Activated T-helper 17 cell treated with anti-CD3 and anti-CD28 coated beads, Interleukin-2, amount 50 U/mL, for 72 hours (primary cell): Measurements from ENCODE around the gene PHPT1. TPM values are rescaled to one million over a fixed set of nuclear protein-coding genes. Genes with fewer than 3 reads are reported as not detected.
"Not testable (repeated sequence)": the region's sequence is repeated elsewhere in the genome, so short reads cannot be mapped to it uniquely, and the experiment has no call there.

ENCODE experiments used
- ATAC-seq: fragments of 150-1000 bp; cut with Tn5 transposase; replicated peaks from 2 replicates; pipeline ENCODE4 v1.10.0; 2021; ENCODE audit warnings: mild to moderate bottlenecking, moderate library complexity
- H3K27ac Mint-ChIP-seq: one replicate; pipeline ENCODE4 v1.8.0; 2022; ENCODE audit warnings: mixed read lengths
- H3K27me3 Mint-ChIP-seq: one replicate; pipeline ENCODE4 v1.8.0; 2022; ENCODE audit warnings: mixed read lengths
- H3K36me3 Mint-ChIP-seq: one replicate; pipeline ENCODE4 v1.8.0; 2022; ENCODE audit warnings: low read depth, mild to moderate bottlenecking, mixed read lengths
- H3K4me1 Mint-ChIP-seq: one replicate; pipeline ENCODE4 v1.8.0; 2022; ENCODE audit warnings: mixed read lengths
- H3K4me3 Mint-ChIP-seq: one replicate; pipeline ENCODE4 v1.8.0; 2022; ENCODE audit warnings: mild to moderate bottlenecking, mixed read lengths
- H3K9me3 Mint-ChIP-seq: one replicate; pipeline ENCODE4 v1.8.0; 2022; ENCODE audit warnings: mixed read lengths
- total RNA-seq, 2 donors: library from RNA; stranded (reverse); gene quantifications; one replicate each; pipeline ENCODE4 v1.2.3, GENCODE V29; 2022

The PHPT1 gene
- 100 to 1,000 TPM; 138 to 194 TPM for total RNA-seq

- Mint-ChIP-seq H3K27me3 (peaks cover 7% of the 10 kb centered on the region), H3K4me3 (peak within 1 kb of the TSS; percentile 91), H3K4me1 (no peaks in the 10 kb centered on the region), H3K36me3 (peaks cover 36% of the 10 kb centered on the region), H3K27ac (peak within 1 kb of the TSS; percentile 79), H3K9me3 (no peaks in the 10 kb centered on the region)
- ATAC-seq, result peak; percentile 93
Observed at GRCh38 chr9:136849038-136849959, at the start of gene PHPT1. Gene PHPT1, plus strand, starts transcription at chr9:136849409. Its CDS starts 22 bp downstream, at chr9:136849431.

GRCh38 chr9:136799854-136800657 lies 49.2 kb upstream of the PHPT1 start:
- no peaks in the 10 kb centered on the region for H3K27me3 Mint-ChIP-seq
- H3K4me1 Mint-ChIP-seq, result no peaks in the 10 kb centered on the region
- peak overlapping the region; percentile 61 for H3K4me3 Mint-ChIP-seq
- ATAC-seq, result peak; percentile 84
- no peak overlapping the region for H3K27ac Mint-ChIP-seq
- H3K9me3 Mint-ChIP-seq, result no peaks in the 10 kb centered on the region
- H3K36me3 Mint-ChIP-seq, result no peaks in the 10 kb centered on the region

GRCh38 chr9:136802321-136802720 lies 46.9 kb upstream of the PHPT1 start:
- no peak for ATAC-seq
- Mint-ChIP-seq H3K9me3 (no peaks in the 10 kb centered on the region), H3K27ac (no peak overlapping the region), H3K36me3 (no peaks in the 10 kb centered on the region), H3K4me1 (no peaks in the 10 kb centered on the region), H3K27me3 (no peaks in the 10 kb centered on the region), H3K4me3 (no peak overlapping the region)

- not testable (repeated sequence) for H3K27me3 Mint-ChIP-seq, ATAC-seq, H3K36me3 Mint-ChIP-seq, H3K27ac Mint-ChIP-seq, H3K4me1 Mint-ChIP-seq, H3K4me3 Mint-ChIP-seq, H3K9me3 Mint-ChIP-seq
Observed at GRCh38 chr9:136803009-136803550, 46.1 kb upstream of the PHPT1 start.

- ATAC-seq, result no peak
- H3K4me1 Mint-ChIP-seq, result peaks cover under 1% of the 10 kb centered on the region
- H3K36me3 Mint-ChIP-seq, result peaks cover 3% of the 10 kb centered on the region
- H3K9me3 Mint-ChIP-seq, result no peaks in the 10 kb centered on the region
- H3K4me3 Mint-ChIP-seq, result no peak overlapping the region
- no peak overlapping the region for H3K27ac Mint-ChIP-seq
- H3K27me3 Mint-ChIP-seq, result no peaks in the 10 kb centered on the region
Observed at GRCh38 chr9:136803551-136804508, 45.4 kb upstream of the PHPT1 start.

- Mint-ChIP-seq H3K9me3 (no peaks in the 10 kb centered on the region), H3K4me1 (peaks cover 4% of the 10 kb centered on the region), H3K36me3 (peaks cover 11% of the 10 kb centered on the region), H3K27me3 (no peaks in the 10 kb centered on the region), H3K27ac (no peak overlapping the region), H3K4me3 (no peak overlapping the region)
- no peak for ATAC-seq
Observed at GRCh38 chr9:136804509-136805206, 44.6 kb upstream of the PHPT1 start.

GRCh38 chr9:136805207-136805740 lies 43.9 kb upstream of the PHPT1 start:
- no peaks in the 10 kb centered on the region for H3K9me3 Mint-ChIP-seq
- H3K4me1 Mint-ChIP-seq, result peaks cover 4% of the 10 kb centered on the region
- H3K4me3 Mint-ChIP-seq, result no peak overlapping the region
- no peak for ATAC-seq
- H3K27ac Mint-ChIP-seq, result no peak overlapping the region
- H3K36me3 Mint-ChIP-seq, result peaks cover 17% of the 10 kb centered on the region
- H3K27me3 Mint-ChIP-seq, result no peaks in the 10 kb centered on the region

- Mint-ChIP-seq H3K27ac (peak overlapping the region; percentile 87), H3K9me3 (no peaks in the 10 kb centered on the region), H3K27me3 (no peaks in the 10 kb centered on the region), H3K36me3 (peaks cover 21% of the 10 kb centered on the region), H3K4me1 (peaks cover 4% of the 10 kb centered on the region), H3K4me3 (peak overlapping the region; percentile 81)
- no peak for ATAC-seq
Observed at GRCh38 chr9:136806067-136806466, 43.1 kb upstream of the PHPT1 start.

- Mint-ChIP-seq H3K9me3 (no peaks in the 10 kb centered on the region), H3K4me1 (peaks cover 4% of the 10 kb centered on the region), H3K27me3 (no peaks in the 10 kb centered on the region), H3K36me3 (peaks cover 23% of the 10 kb centered on the region), H3K4me3 (peak overlapping the region; percentile 81), H3K27ac (peak overlapping the region; percentile 87)
- ATAC-seq, result no peak
Observed at GRCh38 chr9:136806631-136807201, 42.5 kb upstream of the PHPT1 start.

- Mint-ChIP-seq H3K4me3 (peak within 1 kb of the TSS; percentile 92), H3K27me3 (no peaks in the 10 kb centered on the region), H3K36me3 (peaks cover 24% of the 10 kb centered on the region)
Observed at GRCh38 chr9:136807281-136808074, 41.7 kb upstream of the PHPT1 start, which contains the start of gene RABL6. Gene RABL6, plus strand, starts transcription at chr9:136807948. Its CDS starts 249 bp downstream, at chr9:136808197.

GRCh38 chr9:136808075-136808805 lies 41.0 kb upstream of the PHPT1 start:
- Mint-ChIP-seq H3K9me3 (no peaks in the 10 kb centered on the region), H3K27me3 (no peaks in the 10 kb centered on the region), H3K36me3 (peaks cover 31% of the 10 kb centered on the region), H3K27ac (peak overlapping the region; percentile 80), H3K4me3 (peak overlapping the region; percentile 92), H3K4me1 (peaks cover 9% of the 10 kb centered on the region)
- ATAC-seq, result peak; percentile 25

More at GRCh38 chr9:136807281-136808074, 41.7 kb upstream of the PHPT1 start, which contains the start of gene RABL6:
- peak; percentile 92 for ATAC-seq
- Mint-ChIP-seq H3K27ac (peak within 1 kb of the TSS; percentile 87), H3K9me3 (no peaks in the 10 kb centered on the region), H3K4me1 (peaks cover 4% of the 10 kb centered on the region)
